Stimulated activated CD4-positive, alpha-beta T cell treated with anti-CD3 and anti-CD28 coated beads, Interleukin-15, amount 100 ng/mL, for 48 hours (primary cell): ENCODE data around the gene SP2.

ENCODE experiments used
- DNase-seq, 2 donors: peaks; one replicate each; pipeline ENCODE4 v3.0.0-alpha.2; 2020; ENCODE audit warnings: low read depth in 2 of 2

SP2 gene

DNA sequence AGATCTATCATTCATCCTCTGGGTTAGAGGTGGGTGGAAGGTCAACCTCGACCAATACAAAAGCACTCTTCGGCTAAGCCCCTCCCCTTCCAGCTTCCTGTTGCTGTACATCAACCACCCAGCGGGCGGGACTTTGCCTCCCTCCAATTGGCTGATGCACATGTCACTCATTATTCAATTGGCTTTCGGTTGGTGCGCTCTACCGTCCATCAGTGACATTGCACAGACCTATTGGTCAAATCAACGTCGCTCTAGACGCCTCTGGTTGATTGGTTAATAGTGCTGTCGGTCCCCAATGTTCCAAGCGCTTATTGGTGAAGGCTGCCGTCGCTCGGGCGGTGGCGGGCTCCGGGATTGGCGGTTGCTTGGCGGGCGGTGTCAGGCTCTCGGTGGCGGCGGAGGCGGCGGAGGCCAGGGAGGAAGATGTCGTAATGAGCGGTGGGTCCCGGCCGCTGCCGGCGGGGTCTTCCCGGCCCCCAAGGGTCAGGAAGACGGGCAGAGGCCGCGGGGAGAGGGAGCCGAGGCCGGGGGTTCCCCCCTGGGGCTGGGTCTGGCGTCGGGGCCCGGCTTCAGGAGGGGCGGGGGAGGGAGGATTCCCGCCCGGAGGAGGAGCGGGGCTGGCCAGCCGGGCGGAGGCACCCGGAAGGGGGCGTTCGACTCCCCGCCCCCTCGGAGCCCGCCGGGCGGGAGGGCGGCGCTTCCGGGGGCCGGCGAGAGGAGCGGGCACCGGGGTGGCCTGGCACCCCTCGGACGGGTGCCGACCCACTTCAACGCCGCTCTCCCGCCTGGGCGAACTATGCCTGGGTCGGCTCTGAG lies at the start of gene SP2:
Gene SP2 (plus strand): TSS at position 381 of the 816 bp plus-strand sequence. CDS start 51 bp downstream, at position 432.
- peak; percentile 99 for DNase-seq

DNA sequence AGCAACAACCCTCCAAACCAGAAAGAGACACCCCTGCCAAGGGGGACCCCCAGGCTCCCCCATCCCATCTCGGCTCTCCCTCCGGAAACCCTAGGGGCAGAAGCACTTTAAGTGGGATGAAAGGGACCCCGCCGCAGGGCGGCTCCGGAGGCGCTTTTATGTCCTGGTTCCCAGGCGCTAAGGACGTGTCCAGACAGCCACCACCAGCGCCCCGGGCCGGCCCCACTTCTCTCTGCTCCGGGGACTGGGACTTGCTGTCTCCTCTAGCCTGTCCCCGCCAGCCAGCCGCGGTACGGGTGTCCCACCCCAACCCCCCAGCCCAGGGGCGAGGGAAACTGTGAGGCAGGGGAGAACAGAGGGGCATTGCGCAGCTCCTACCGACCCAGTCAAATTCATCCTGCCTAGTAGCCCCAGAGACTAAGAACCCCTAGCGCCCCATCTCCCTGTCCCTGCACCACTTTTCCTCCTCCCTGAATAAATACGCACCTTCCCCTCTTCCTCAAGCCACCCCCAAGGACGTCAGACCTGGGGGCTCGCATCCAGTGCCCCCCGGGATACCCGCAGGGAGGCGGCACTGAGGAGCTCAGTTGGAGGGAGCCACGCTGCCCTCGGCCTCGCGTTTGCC lies 49.2 kb upstream of the SP2 start:
- no peak for DNase-seq

DNA sequence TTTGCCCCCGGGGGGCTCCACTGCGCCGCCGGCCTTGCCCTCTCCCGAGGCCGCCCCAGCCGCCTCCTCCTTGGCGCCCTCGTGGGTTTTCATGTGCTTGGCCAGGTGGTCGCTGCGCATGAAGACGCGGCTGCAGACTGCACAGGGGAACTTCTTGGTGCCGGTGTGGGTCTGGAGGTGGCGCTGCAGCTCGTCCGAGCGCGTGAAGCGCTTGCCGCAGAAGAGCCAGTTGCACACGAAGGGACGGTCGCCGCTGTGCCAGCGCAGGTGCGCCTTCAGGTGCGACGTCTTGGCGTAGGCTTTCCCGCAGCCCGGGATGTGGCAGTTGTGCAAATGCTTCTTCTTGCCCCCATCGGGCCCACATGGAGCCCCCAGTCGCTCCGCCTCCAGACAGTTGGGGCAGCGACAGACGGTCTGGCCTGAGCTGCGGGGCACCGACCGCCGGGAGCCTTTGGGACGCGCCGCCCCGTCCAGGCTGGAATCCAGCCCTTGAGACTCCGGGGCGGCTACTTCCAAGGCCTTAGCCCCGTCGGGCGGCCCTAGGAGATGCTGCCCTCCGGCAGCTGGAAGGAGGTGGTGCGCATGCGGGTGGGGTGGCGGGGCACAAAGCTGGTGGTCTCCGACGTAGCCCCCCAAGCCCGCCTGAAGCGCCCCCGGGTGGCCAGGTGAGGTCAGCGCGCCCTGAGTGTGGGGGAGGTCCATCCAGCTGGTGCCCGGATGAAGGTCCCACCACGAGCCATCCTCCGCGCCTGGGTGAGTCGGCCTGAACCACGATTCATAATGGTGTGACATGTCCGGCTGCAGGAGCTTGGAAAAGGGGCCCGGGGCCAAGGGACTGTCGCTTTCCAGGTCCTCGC lies 48.5 kb upstream of the SP2 start:
- DNase-seq: peak in 1 of 2 donors; percentile 25

DNA sequence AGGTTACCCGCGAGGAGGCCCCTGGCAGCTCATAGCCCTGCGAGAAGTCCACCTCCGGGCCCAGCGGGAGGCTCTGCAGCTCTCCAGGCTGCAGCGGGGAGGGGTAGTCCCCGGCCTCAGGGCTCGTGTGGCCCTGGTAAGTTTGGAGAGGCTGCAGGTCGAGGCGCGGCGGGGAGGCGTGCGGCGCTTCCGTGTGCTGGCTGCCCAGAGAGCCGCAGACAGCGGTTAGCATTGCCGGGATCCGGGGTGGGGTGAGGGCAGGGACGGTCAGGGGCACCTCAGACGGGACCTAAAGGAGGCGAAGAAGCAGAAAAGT lies 47.9 kb upstream of the SP2 start:
- no peak for DNase-seq

DNA sequence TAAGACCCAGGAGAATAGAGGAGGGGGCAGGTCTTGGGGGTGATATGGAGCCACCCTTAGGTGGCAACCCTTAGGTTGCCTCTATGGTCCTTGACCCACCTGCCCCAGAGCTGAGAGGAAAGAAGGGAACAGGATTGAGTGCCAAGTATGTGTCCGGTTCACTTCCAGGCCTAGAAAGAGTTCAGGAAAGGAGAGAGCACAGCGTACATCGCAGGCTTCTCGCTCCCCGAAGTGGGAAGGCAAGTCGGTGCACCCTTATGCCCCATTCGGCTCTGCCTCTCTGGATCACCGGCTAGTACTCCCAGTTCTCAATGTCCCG lies 45.7 kb upstream of the SP2 start:
- no peak for DNase-seq

DNA sequence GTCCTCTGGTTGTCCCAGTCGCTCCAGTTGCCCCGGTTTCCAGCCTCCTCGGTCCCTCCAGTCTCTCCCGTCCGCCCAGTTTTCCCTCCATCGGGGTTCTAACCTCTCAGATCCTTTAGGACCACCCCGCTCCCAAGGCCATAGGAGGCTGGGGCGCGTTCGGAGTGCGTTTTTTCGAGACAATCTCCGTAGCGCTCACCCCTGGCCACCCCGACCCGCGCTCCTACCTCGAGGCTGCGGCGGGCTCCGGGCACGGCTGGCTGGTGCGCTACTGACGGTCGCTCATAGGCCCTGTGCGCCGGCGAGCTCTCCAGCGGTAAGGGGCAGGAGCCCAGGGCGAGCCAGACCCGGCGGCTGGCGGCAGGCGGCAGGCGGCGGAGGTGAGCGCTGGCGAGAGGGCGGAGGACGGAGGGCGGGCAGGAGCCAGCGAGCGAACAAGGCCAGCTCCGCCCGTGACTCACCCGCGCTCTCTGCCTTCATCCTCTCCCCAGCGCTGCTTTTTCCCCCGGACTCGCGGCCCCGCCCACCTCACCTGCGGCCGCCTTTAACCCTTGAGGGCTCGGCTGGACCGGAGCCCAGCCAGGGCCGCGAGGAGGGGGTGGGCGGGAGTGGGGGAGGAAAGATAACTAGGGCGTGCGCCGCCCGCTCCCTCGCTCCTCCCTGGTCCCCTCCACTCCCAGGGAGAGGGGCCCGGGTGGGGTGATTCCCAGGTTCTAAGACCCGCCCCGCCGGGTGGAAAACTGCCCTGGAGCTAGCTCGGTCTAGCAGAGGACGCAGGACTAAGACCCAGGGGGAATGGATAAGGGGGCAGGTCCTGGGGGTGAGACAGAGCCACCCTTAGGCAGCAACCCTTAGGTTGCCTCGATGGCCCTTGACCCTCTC lies 45.1 kb upstream of the SP2 start, which contains the start of gene SP6:
Gene SP6 (minus strand): TSS at position 472 of the 882 bp plus-strand sequence. CDS start 2,734 bp downstream, outside the sequence.
- peak; percentile 30 to 57 for DNase-seq

DNA sequence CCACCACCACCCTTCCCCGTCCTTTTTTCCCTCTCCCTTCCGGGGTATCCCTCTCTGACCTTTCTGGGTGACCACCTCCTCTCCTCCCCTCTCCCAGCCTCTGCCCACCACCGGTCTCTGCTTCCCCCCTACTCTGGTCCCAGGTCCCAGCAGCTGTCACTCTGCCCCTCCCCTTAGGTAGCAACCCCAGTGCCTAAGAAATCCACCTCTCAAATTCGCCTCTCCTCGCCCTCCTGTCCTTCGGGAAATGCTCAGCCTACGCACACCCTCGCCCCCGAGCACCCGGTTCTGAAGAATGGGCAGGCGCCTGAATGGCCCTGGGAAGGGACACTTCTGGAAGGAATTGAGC lies 44.3 kb upstream of the SP2 start:
- DNase-seq: no peak

DNA sequence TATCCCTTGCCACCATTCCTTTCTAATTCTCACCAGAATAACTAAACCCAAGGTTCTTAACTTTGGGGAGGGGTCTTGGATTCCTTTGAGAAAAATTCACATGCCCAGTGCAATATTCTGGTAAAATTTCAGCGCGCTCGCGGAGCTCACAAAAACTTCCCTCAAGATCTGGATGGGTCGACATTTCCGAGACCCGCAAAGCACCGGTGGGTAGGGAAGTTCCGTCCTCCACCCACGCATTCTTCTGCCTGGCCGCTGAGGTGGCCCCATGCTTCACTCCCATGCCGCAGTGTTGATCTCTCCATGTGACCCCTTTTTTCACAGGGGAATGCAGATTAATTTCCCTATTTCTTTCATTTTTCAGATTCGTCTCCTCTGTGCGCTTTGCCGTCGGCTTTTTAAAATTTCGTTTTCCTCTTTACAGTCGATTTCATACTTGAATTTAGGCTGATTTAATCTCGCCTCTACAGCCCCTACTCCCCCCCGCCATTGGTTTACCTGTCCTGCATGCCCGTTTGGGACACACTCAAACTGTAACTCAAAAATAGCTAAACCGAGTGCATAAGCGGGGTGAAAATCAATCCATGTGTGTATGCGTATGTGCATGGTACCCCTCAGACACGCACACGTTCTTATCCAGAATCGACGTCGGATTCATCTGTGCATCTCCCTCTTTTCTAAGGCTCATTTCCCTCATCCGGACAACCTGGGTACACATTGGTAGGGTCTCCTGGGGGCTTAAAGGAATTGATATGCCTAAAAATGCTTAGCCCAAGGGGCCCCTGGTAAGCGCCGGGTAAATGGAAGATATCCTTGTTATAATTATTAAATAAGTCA lies 43.7 kb upstream of the SP2 start:
- no peak for DNase-seq

DNA sequence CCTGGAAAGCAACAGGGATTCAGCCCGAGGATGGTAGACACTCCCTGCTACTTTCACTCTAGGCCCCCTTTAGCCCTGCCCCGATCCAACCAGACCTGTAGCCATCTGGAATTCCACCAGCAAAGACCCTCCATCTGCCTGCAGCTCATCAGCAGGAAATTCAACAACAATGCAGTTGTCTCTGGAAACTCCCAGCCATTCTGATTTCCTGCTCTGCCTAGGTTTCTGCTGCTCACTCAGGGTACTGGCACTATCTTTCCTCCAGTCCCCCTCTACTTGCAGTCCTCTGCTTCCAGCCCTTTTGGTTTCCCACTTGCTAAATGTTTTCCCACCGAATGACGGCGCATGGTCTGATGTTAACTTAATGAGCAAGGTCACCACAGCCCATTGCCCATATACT lies 42.4 kb upstream of the SP2 start:
- DNase-seq: no peak

DNA sequence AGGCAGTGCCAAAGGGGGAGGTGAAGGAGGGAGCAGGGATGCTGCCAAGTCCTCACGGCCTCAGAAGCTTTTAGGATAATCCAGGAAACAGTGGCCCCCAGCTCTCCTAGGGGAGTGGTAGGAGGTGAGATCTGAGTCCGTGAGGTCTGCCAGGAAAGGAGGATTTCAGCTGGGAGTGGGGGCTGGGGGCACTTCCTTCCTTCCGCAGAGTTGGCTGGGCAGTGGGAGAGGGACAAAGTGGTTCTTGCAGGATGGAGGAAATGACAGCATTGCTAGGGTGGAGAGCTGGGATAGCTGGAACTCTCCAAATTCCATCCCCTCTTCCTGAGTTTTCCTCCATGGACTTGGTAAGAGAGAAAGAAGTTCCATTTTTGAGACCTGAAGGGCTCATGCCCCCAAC lies 40.3 kb upstream of the SP2 start:
- DNase-seq: no peak

DNA sequence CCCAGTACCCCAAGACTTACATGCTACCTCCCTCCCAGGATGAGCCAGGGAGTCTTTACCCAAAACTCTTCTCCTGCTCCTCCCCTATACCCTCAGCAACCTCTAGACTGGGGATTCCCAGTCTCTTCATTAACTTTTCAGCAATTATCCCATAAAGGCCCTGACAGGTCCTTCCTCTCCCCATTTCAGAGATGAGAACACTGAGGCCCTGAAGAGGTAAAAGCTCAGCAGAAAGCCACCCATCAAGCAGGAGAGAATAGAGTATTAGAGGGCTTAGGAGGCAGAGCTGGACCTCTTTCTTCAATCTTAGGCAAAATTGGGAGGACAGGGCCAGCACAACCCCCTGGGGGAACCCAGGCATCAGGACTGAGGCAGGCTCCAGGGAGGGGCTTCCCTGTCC lies 39.2 kb upstream of the SP2 start:
- DNase-seq: no peak

DNA sequence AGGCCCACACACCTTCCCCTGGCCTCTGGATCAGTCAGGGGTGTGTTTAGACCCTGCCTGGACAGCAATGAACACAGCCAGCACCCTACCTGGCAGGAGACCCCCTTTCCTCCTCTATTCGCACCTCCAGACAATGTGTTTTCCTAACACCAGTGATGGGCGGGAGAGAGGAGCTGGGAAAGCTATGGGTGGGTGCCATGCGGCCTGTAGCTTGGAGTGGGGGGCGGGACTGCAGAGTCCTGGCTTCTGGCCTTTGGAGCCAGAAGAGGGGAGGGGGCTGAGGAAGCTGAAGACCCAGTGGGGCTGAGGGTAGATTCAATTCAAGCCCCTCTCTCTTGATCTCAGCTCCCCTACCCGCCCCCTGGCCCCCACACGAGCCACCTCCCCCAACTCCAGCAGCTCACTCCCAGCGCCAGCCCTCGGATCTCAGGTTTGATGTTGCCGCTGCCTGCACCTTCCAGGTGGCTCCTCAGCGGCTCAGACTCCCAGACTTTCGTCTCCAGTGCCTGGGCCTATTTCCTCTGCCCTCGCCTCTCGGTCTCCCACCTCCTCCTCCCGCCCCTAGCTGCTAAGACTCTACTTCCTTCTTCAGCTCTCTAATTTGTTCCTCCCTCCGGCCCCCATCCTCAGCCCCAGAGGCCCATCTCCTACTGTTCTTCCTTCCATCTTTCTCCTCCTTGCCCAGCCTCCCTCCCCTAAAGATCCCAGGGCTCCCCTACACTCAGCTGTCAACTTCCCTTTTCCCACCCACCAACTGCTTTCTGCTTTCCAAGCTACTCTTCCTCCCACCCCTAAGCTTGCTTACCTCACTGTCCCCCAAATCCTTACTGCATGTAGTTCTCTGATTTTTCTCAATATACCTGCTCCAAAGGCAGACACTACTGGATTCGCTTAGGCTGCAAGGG lies 38.2 kb upstream of the SP2 start:
- DNase-seq: no peak

DNA sequence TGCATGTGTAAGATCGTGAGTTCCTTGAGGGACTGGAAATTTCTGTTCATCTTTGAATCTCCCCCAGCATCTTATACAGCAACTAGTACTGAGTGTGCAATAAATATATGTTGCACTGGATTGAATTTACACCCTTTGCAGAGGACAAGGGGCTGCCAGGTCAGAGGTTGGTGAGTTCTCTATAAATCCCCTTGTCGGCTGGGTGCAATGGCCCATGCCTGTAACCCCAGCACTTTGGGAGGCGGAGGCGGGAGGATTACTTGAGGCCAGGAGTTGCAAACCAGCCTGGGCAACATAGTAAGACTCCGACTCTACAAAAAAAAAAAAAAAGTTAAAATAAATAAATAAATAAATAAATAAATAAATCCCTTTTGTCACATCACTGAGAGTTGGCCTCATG lies 35.6 kb upstream of the SP2 start:
- no peak for DNase-seq

DNA sequence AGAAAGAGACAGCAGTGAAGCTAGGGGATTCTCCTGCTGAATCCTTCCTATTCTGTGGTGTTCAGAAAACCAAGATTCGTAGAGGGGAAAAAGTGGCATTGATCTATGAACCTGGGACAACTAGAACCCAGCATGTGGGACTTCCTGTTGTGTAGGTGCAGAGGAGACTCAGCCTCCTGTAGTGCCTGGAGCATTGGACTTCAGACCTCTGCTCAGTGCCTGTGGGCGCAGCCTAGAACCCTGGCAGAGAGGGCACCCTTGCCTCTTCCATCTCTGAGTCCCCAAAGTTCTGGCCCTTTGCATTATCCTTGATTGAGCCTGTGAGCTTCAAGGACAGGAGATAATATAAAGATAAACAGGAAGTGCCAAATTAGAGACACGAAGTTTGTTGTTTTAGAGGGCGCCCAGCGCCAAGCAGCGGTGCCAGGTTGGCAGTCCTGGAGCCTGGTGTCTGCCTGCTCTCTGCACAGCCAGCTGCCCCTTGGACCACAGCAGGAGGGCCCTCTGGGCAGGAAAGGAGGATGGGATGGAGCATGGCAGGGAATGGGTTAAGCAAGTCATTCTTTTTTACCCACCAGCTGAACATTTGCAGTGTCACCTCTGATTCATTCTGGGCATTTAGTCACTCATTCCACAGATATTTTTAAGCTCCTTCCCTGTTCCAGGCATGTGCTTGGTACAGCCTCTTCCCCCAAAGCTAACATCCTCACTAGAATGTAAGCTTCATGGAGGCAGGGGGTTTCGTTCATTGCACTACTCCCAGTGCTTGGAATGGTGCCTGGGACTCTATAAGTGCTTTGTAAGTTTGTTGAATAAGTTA lies 33.2 kb upstream of the SP2 start:
- no peak for DNase-seq

DNA sequence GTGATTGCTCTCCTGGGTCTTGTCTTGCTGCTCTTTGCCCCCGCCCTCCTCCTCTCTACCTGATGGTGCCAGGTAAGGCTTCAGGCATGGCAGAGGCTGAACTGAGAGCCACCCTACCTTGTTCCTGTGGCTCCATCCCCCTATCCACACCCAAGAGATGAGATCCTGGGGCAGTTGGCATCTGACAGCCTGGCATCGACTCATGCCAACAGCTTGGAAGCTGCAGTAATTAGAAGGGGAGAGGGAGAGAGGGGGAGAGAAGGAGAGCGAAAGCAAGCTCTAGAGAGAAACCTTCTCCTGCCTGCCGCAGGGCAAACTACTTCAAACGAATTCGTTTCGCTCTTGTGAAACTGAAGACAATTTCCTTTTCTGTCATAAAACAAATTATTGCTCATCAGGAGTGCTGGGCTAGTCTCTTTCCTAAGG lies 31.2 kb upstream of the SP2 start:
- DNase-seq: no peak

DNA sequence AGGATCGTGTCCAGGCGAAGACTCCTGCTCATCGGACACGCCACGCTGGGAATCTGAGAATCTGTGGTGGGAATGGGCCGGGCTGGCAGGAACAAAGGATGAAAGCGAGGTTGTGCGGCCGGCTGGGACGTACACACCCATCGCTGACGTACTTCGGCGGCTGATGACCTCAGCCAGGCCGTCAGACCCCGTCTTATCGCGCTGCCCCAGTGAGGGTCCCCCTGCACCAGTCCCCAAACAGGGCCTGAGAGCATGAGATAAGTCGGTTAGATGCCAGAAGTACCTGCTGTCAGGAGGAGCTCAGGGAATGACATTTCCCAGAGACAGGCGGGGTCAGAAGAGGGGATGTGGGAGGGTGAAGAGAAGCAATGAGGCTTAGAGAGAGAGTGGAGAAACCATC lies 29.1 kb upstream of the SP2 start:
- no peak for DNase-seq

DNA sequence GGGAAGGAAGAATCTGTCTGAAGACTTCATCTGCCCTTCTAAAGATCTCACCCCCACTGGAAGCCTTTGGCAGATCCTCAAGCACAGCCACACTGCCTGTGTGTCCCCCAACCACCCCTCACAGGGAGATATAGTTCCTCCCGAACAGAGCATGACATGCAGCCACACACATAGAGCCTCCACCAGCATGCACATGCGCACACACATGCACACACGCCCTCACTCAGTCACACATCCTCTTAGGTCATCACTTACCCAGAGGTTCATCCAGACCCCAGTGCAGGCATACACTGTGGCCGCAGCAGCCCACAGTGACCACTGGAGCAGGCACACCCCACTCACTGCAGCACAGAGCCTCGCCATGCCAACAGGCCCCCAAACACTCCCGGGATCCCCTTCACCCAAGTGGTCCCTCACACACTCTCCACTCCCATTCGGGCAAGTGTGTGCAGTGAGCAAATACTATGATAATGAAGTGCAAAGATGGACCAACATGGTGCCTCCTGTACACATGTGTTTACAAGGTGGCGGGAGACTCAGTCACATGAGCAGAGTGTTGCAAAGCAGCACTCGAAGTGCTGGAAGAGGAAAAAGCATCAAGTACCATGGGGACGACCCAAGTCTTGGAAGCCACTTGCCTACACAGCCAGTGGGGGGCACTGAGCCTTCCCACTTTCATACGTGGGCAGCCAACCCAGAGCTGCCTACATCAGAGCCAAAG lies 28.1 kb upstream of the SP2 start:
- DNase-seq: no peak

DNA sequence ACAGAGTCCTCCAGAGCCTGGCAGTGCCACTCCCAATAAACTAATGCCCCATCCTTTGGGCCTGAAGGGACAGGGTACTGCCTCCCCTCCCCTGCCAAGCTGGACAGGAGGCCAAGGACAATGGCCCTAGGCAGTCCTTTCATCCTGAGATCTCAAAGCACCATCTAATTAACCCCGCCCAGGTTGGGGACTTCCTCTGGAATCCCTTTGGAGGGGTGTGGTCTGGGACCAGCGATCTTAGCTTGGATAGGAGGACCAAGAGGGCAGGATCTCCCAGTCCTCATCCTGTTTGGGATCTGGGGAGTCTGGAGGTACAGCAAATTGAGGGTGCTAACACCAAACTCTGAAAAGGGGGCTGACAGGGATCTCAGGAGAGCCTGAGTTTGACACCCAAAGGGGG lies 26.9 kb upstream of the SP2 start:
- no peak for DNase-seq
